Activated CD8-positive, alpha-beta T cell treated with anti-CD3 and anti-CD28 coated beads for 36 hours (primary cell): Measurements from ENCODE around the gene ALG8. TPM values are rescaled to one million over a fixed set of nuclear protein-coding genes. Genes with fewer than 3 reads are reported as not detected.

Source experiments
- ATAC-seq: fragments of 200-7000 bp; cut with Tn5 transposase; one replicate; pipeline ENCODE4 v1.10.0; 2021; ENCODE audit warnings: mild to moderate bottlenecking, moderate library complexity
- CTCF ChIA-PET: fragments of 350-600 bp; sonication (Branson Sonifier 250); formaldehyde crosslinking; loops from one replicate; lab custom pipeline; 2021; ENCODE audit warnings: antibody characterized with exemption; lab: Charles Lee
- POLR2A ChIA-PET: fragments of 350-600 bp; sonication (Branson Sonifier 250); formaldehyde crosslinking; loops from one replicate; lab custom pipeline; 2021; ENCODE audit warnings: antibody characterized with exemption; lab: Charles Lee
- DNase-seq: peaks from one replicate; pipeline ENCODE4 v3.0.0-alpha.2; 2020
- H3K27ac Mint-ChIP-seq: one replicate; pipeline ENCODE4 v1.8.0; 2021; ENCODE audit warnings: mild to moderate bottlenecking, mixed read lengths
- H3K27me3 Mint-ChIP-seq: one replicate; pipeline ENCODE4 v1.8.0; 2021; ENCODE audit warnings: mixed read lengths
- H3K36me3 Mint-ChIP-seq: one replicate; pipeline ENCODE4 v1.8.0; 2021; ENCODE audit warnings: low read depth, mixed read lengths
- H3K4me1 Mint-ChIP-seq: one replicate; pipeline ENCODE4 v1.8.0; 2021; ENCODE audit warnings: low read depth, mixed read lengths
- H3K4me3 Mint-ChIP-seq: one replicate; pipeline ENCODE4 v1.8.0; 2021; ENCODE audit warnings: mild to moderate bottlenecking, moderate library complexity, mixed read lengths
- H3K9me3 Mint-ChIP-seq: one replicate; pipeline ENCODE4 v1.8.0; 2021; ENCODE audit warnings: mixed read lengths
- intact Hi-C: fragments of 100-400 bp; cut with micrococcal nuclease; formaldehyde crosslinking; loops from one replicate; pipeline ENCODE4 v1.10.0; 2022
- total RNA-seq, 2 experiments: library from RNA; stranded (reverse); gene quantifications; one replicate each; pipeline ENCODE4 v1.2.3, GENCODE V29; 2021
- TF ChIP-seq, protein P1 (sequence below): fragments of 200-600 bp; IDR thresholded peaks from one replicate; pipeline ENCODE4 v1.8.0; 2022; ENCODE audit warnings: antibody characterized with exemption, mild to moderate bottlenecking

Gene ALG8
- 10 to 100 TPM; 45.5 to 47.7 TPM for total RNA-seq

DNA sequence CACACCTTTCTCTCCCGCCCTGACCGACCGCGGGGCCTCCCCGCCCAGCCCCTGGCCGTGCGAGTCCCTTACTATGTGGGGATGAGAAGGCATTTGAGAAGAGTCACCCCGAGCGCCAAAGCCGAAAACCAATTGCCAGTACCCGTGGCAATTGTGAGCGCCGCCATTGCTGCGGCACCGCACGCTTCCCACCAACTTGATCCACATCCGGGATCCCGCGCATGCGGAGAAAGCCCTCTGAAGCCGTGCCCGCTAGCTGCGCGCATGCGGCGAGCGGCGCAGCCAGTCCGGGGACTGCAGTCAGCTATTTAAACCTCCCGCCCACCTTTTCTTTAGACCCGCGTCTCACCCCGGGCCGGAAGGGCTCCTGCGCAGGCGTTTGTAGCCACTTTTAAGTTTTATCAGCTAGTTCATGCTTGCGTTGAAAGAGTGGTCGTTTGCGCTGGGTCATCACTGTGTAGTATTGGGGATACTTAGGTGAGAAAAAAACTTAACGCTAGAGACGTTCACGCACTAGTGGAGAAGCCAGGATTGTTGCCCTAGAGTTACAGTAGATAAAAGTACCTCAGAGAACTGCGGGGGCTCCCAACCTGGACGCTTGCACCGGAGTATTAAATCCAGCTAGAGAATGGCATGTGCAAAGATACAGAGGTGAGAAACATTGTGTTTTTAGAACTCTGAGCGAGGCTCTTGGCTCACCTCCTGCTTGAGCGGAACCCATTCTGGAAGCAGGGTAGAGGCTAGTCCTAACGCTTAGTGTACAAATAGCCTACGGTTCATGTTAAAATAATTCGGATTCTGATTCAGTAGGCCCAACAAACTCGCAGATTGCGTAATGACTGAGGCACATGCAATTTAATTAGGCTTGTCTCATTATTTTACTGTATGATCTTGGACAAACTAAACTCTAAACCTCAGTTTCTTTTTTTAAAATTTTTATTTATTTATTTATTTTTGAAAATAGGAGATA lies at the start of gene ALG8:
Gene ALG8 (minus strand): TSS at position 205 of the 970 bp plus-strand sequence. CDS start 38 bp downstream, at position 167.
- no peaks in the 10 kb centered on the region for H3K27me3 Mint-ChIP-seq
- CTCF ChIA-PET, result interaction anchor here (0.8 to 2.4 kb wide), 9 partner anchors 49 to 429 kb away, joined by 3 to 14 read pairs (median 5); partner anchors contain the start of genes GAB2, INTS4, KCTD21 and USP35
- DNase-seq (peak; percentile 97), ATAC-seq (peak; percentile 96)
- H3K9me3 Mint-ChIP-seq, result no peaks in the 10 kb centered on the region
- H3K4me1 Mint-ChIP-seq, result peaks cover 37% of the 10 kb centered on the region
- H3K27ac Mint-ChIP-seq, result peak within 1 kb of the TSS; percentile 92
- POLR2A ChIA-PET, result interaction anchor here (0.7 to 1.7 kb wide), 16 partner anchors 9 to 435 kb away, joined by 3 to 15 read pairs (median 4); partner anchors contain the start of genes KCTD21, NARS2 and NDUFC2
- peaks cover 40% of the 10 kb centered on the region for H3K36me3 Mint-ChIP-seq
- H3K4me3 Mint-ChIP-seq, result peak within 1 kb of the TSS; percentile 96
- TF ChIP-seq, protein P1, sequence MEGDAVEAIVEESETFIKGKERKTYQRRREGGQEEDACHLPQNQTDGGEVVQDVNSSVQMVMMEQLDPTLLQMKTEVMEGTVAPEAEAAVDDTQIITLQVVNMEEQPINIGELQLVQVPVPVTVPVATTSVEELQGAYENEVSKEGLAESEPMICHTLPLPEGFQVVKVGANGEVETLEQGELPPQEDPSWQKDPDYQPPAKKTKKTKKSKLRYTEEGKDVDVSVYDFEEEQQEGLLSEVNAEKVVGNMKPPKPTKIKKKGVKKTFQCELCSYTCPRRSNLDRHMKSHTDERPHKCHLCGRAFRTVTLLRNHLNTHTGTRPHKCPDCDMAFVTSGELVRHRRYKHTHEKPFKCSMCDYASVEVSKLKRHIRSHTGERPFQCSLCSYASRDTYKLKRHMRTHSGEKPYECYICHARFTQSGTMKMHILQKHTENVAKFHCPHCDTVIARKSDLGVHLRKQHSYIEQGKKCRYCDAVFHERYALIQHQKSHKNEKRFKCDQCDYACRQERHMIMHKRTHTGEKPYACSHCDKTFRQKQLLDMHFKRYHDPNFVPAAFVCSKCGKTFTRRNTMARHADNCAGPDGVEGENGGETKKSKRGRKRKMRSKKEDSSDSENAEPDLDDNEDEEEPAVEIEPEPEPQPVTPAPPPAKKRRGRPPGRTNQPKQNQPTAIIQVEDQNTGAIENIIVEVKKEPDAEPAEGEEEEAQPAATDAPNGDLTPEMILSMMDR, result no peak
- intact Hi-C loops, result loop anchor here (5.0 kb wide), 1 partner anchor 48 kb away; the partner anchor contains the start of genes KCTD21 and USP35

DNA sequence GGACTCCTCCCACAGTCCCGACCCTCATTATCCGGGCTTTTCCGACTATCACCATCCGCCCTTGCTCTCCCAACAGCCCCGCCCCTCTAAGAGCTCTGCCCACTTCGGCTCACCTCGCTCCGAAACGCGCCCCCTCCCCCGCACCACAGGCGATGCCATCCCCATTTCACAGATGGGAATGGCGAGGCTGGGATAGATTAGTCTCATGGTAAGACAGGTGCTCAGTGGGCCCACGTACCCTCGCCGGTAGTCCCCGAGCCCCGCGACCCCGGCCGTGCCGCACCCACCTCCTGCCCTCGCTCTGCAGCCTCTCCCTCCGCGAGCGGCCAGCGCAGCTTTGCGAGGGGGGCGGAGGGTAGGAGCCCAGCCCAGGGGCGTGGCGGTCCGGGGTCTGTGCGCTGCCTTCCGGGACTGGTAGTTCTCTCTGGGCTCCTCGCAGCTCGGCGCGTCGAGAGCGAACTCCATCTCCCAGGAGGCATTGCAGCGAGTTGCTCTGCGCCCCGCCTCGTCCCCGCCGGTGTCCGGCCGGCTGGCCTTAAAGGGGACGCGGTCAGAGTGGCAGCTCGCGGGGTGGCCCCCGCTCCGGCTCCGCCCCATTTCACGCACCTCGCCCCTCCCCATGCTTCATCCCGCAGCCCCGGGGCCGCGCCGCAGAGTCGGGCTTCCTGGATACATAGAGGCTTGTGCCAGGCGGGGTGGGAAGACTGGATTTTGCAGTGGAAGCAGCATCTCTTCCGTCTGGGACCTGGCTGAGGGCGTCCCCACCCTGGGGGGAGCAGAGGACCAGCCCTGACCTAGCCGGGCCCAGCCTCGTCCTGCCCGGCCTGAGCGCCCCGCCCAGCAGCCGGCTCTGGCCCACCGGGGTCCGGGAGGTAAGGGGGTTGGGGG lies 49.1 kb upstream of the ALG8 start, which contains the start of the genes KCTD21 and USP35:
Gene KCTD21 (minus strand): TSS at position 341 of the 888 bp plus-strand sequence. CDS start 14,072 bp downstream, outside the sequence.
Gene USP35 (plus strand): TSS at position 634 of the 888 bp plus-strand sequence. CDS start 7,327 bp downstream, outside the sequence.
- Mint-ChIP-seq H3K36me3 (peaks cover 7% of the 10 kb centered on the region), H3K27me3 (no peaks in the 10 kb centered on the region), H3K9me3 (no peaks in the 10 kb centered on the region), H3K4me1 (peaks cover 50% of the 10 kb centered on the region), H3K4me3 (peak within 1 kb of the TSS; percentile 95), H3K27ac (peak within 1 kb of the TSS; percentile 99)
- CTCF ChIA-PET, result interaction anchor here (0.9 to 1.6 kb wide), 5 partner anchors 39 to 376 kb away, joined by 3 to 4 read pairs (median 4); partner anchors contain the start of gene ALG8
- TF ChIP-seq, protein P1, result no peak
- ATAC-seq (peak; percentile 82), DNase-seq (peak; percentile 96)
- intact Hi-C loops, result loop anchor here (5.0 kb wide), 1 partner anchor 51 kb away; the partner anchor contains the start of gene ALG8
- POLR2A ChIA-PET, result interaction anchor here (0.7 to 4.1 kb wide), 11 partner anchors 9 to 229 kb away, joined by 3 to 34 read pairs (median 3); partner anchors contain the start of genes GAB2 and NDUFC2

DNA sequence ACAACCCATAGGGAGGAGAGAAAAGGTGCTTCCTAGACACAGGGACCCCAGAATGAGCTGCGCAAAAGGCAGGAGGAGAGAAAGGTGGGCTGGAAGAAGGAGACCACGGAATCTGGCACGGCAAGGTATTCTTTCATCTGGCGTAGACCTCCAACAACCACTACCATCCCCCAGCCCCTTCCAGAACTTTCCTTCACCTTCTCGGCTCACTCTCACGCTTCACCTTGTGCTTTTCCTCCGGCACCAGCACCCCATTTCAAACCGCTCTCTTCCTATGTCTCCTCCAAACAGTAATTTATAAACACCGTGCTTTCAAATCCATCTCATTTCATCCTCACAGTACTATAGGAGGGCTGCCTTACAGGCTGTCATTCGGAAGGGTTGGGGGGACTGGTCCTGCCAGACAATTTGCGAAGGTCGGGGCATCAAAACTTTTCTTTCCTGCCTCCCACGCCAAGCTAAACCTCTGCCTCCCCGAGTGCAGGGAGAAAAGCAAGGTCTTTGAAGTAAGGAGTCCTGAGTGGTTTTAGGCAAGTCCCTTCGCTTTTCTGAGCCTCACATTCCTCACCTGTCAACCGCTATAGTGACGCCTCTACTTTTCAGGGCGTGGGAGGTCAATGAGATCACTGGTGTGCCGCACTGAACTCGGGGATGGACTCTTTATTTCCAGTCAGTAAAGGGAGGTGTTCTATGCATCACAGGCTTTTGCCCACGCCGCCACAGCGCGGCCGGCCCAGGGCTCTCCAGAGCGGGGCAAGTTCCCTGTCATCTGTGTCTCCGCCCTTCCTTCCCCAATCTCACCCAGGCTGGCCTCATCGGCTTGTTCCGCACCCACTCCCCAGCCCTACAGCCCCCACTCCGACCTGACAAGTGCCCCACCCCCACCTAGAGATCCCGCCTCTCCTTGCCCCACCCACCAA lies 48.2 kb upstream of the ALG8 start:
- ATAC-seq (peak; percentile 77), DNase-seq (peak; percentile 95)
- peak overlapping the region; percentile 99 for H3K27ac Mint-ChIP-seq
- POLR2A ChIA-PET, result interaction anchor here (1.0 to 4.1 kb wide), 8 partner anchors 10 to 230 kb away, joined by 3 to 34 read pairs (median 4); partner anchors contain the start of genes GAB2 and NDUFC2
- intact Hi-C loops, result loop anchor here (5.0 kb wide), 1 partner anchor 50 kb away; the partner anchor contains the start of gene ALG8
- CTCF ChIA-PET, result interaction anchor here (0.9 to 1.0 kb wide), 2 partner anchors 48 to 141 kb away, joined by 3 to 4 read pairs; partner anchors contain the start of gene ALG8
- no peaks in the 10 kb centered on the region for H3K9me3 Mint-ChIP-seq
- H3K27me3 Mint-ChIP-seq, result no peaks in the 10 kb centered on the region
- H3K36me3 Mint-ChIP-seq, result peaks cover 10% of the 10 kb centered on the region
- TF ChIP-seq, protein P1, result no peak
- H3K4me3 Mint-ChIP-seq, result peak overlapping the region; percentile 95
- H3K4me1 Mint-ChIP-seq, result peaks cover 43% of the 10 kb centered on the region

DNA sequence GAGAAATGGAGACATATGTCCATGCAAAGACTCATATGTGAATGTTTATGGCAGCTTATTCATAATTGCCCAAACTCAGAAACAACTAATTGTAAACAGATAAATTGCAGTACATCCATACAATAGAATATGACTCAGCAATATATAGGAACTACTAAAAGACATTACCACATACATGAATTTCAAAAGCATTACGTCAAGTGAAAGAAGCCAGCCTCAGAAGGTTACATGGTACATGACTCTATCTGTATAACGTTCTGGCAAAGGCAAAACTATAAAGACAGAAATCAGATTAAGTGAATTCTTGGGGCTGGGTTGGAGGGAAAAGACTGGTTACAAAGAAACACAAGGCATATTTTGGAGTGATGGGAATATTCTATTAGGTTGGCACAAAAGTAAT lies 41.8 kb upstream of the ALG8 start:
- Mint-ChIP-seq H3K9me3 (peaks cover 8% of the 10 kb centered on the region), H3K4me3 (no peak overlapping the region), H3K27ac (no peak overlapping the region), H3K27me3 (no peaks in the 10 kb centered on the region), H3K36me3 (peaks cover 16% of the 10 kb centered on the region), H3K4me1 (peaks cover 11% of the 10 kb centered on the region)
- CTCF ChIA-PET, result no interaction called here
- intact Hi-C loops, result no loop called here
- TF ChIP-seq, protein P1, result no peak
- POLR2A ChIA-PET, result no interaction called here
- ATAC-seq, result no peak
- no peak for DNase-seq
